ENCODE measurements around the gene PTPRA. TPM values are rescaled to one million over a fixed set of nuclear protein-coding genes. Genes with fewer than 3 reads are reported as not detected.
"Not testable (repeated sequence)": the region's sequence is repeated elsewhere in the genome, so short reads cannot be mapped to it uniquely, and the experiment has no call there.

Gene PTPRA
- total RNA-seq, 1 experiment from 2014 or later = 57.0 TPM

DNA sequence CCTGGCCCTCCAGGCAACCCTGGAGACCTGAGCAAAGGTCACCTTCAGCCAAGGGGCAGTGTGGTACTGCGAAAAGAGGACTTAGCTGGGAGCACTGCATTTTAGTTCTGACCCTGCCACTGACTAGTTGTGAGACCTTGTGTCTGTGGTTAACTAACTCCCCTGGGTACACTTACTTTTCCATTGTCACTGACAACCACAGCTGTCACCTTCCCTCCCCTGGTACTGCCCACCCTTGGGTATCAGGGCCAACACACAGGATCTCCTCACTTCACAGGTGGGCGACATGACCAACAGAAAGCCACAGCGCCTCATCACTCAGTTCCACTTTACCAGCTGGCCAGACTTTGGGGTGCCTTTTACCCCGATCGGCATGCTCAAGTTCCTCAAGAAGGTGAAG lies 148.5 kb downstream of the PTPRA start:
- peak overlapping the region; percentile 95 for H3K27ac Mint-ChIP-seq (ENCODE audit: unreplicated experiment)
- H3K4me1 Mint-ChIP-seq (ENCODE audit: low read depth, unreplicated experiment) = peaks cover 40% of the 10 kb centered on the region

DNA sequence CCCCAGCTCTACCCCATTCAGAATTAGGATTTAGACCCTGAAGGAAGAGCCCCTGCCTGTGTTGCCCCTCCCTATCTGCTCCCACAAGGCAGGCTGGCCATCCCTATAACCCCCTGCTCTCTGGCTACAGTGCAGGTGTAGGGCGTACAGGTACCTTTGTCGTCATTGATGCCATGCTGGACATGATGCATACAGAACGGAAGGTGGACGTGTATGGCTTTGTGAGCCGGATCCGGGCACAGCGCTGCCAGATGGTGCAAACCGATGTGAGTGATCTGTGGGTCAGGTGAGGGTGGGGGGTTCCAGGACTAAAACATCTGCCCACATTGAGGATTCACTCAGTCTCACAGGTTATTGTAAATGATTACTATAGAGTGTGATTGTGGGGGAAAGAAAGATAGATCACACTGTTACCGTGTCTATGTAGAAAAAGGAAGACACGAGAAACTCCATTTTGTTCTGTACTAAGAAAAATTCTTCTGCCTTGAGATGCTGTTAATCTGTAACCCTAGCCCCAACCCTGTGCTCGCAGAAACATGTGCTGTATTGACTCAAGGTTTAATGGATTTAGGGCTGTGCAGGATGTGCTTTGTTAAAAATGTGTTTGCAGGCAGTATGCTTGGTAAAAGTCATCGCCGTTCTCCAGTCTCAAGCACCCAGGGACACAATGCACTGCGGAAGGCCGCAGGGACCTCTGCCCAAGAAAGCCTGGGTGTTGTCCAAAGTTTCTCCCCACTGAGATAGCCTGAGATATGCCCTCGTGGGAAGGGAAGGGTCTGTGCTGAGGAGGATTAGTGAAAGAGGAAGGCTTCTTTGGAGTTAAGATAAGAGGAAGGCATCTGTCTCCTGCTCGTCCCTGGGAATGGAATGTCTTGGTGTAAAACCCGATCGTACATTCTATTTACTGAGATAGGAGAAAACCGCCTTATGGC lies 149.5 kb downstream of the PTPRA start:
- Mint-ChIP-seq H3K27ac (ENCODE audit: unreplicated experiment) (peak overlapping the region; percentile 95), H3K4me1 (ENCODE audit: low read depth, unreplicated experiment) (peaks cover 40% of the 10 kb centered on the region), H3K36me3 (ENCODE audit: insufficient read depth, unreplicated experiment) (peaks cover 83% of the 10 kb centered on the region), H3K4me3 (ENCODE audit: unreplicated experiment) (peak overlapping the region; percentile 73)
- Histone ChIP-seq H3K36me3 (ENCODE audit: control insufficient read depth, insufficient read depth, low read length) (peaks cover 10% of the 10 kb centered on the region; the same call in 1 of the 2 replicates), H3K4me1 (peaks cover 45% of the 10 kb centered on the region)
- peak; percentile 77 to 87 for DNase-seq
- BruUV-seq (replicated peaks); H3K9me3 ChIP-seq; H3K4me3 ChIP-seq (ENCODE audit: low read depth, low read length); H3K27me3 ChIP-seq (replicated peaks; ENCODE audit: control insufficient read depth, insufficient read depth, low read length); H3K27me3 Mint-ChIP-seq (ENCODE audit: insufficient read depth, unreplicated experiment); CTCF ChIA-PET; POLR2A ChIA-PET; H3K9me3 Mint-ChIP-seq (ENCODE audit: unreplicated experiment): not testable (repeated sequence)
- intact Hi-C loops (cut with micrococcal nuclease; ENCODE audit: unreplicated experiment) = loop anchor here (1.0 kb wide), 1 partner anchor 22 kb away; no protein-coding TSS in a partner anchor

More for the DNA sequence above, 148.5 kb downstream of the PTPRA start:
- Histone ChIP-seq H3K4me1 (peaks cover 45% of the 10 kb centered on the region), H3K36me3 (ENCODE audit: control insufficient read depth, insufficient read depth, low read length) (peaks cover 8% of the 10 kb centered on the region; the same call in 1 of the 2 replicates), H3K9me3 (no peaks in the 10 kb centered on the region), H3K4me3 (ENCODE audit: low read depth, low read length) (no peak overlapping the region), H3K27me3 (replicated peaks; ENCODE audit: control insufficient read depth, insufficient read depth, low read length) (no peaks in the 10 kb centered on the region)
- Mint-ChIP-seq H3K4me3 (ENCODE audit: unreplicated experiment) (no peak overlapping the region), H3K36me3 (ENCODE audit: insufficient read depth, unreplicated experiment) (peaks cover 81% of the 10 kb centered on the region), H3K9me3 (ENCODE audit: unreplicated experiment) (no peaks in the 10 kb centered on the region), H3K27me3 (ENCODE audit: insufficient read depth, unreplicated experiment) (no peaks in the 10 kb centered on the region)
- ChIA-PET CTCF (no interaction called here), POLR2A (no interaction called here)
- no peak for DNase-seq
- no TSS peak for BruUV-seq (replicated peaks)
- TF ChIP-seq, protein P1, sequence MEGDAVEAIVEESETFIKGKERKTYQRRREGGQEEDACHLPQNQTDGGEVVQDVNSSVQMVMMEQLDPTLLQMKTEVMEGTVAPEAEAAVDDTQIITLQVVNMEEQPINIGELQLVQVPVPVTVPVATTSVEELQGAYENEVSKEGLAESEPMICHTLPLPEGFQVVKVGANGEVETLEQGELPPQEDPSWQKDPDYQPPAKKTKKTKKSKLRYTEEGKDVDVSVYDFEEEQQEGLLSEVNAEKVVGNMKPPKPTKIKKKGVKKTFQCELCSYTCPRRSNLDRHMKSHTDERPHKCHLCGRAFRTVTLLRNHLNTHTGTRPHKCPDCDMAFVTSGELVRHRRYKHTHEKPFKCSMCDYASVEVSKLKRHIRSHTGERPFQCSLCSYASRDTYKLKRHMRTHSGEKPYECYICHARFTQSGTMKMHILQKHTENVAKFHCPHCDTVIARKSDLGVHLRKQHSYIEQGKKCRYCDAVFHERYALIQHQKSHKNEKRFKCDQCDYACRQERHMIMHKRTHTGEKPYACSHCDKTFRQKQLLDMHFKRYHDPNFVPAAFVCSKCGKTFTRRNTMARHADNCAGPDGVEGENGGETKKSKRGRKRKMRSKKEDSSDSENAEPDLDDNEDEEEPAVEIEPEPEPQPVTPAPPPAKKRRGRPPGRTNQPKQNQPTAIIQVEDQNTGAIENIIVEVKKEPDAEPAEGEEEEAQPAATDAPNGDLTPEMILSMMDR (IDR thresholded peaks at IDR 0.05; ENCODE audit: insufficient read depth in 1 of 2, low read depth in 1 of 2, low read length in 1 of 2, severe bottlenecking in 1 of 2, unreplicated experiment in 1 of 2) = no peak
- intact Hi-C loops (cut with micrococcal nuclease; ENCODE audit: unreplicated experiment) = no loop called here

DNA sequence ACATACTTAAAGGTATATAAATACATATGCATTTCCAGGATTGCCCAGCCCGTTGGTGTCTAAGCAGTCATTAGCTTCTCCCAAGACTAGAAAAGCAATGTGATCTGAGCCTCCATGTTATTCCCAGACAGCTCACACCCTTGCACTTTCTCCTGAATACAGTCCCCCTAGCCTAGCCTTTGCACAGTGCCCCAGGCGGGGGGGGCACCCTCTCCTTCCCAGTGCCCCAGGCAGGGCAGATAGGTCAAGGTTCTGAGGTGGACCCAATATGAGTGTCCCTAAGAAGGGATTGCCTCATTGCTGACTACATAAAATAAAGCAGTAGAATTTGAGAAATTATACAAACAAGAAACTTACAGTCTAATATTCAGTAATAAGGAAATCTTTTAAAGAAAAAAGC lies 154.7 kb downstream of the PTPRA start:
- H3K4me3 Mint-ChIP-seq (ENCODE audit: unreplicated experiment) = no peak overlapping the region
- intact Hi-C loops (cut with micrococcal nuclease; ENCODE audit: unreplicated experiment) = no loop called here

More for the DNA sequence above, 154.7 kb downstream of the PTPRA start:
- no peaks in the 10 kb centered on the region for H3K27me3 ChIP-seq (replicated peaks; ENCODE audit: control insufficient read depth, insufficient read depth, low read length)
- TF ChIP-seq, protein P1 (IDR thresholded peaks at IDR 0.05; ENCODE audit: insufficient read depth in 1 of 2, low read depth in 1 of 2, low read length in 1 of 2, severe bottlenecking in 1 of 2, unreplicated experiment in 1 of 2) = no peak
- H3K9me3 ChIP-seq = no peaks in the 10 kb centered on the region
- no TSS peak for BruUV-seq (replicated peaks)
- Mint-ChIP-seq H3K36me3 (ENCODE audit: insufficient read depth, unreplicated experiment) (peaks cover 55% of the 10 kb centered on the region), H3K27me3 (ENCODE audit: insufficient read depth, unreplicated experiment) (no peaks in the 10 kb centered on the region), H3K9me3 (ENCODE audit: unreplicated experiment) (no peaks in the 10 kb centered on the region), H3K27ac (ENCODE audit: unreplicated experiment) (no peak overlapping the region), H3K4me1 (ENCODE audit: low read depth, unreplicated experiment) (peaks cover 16% of the 10 kb centered on the region)
- no peak overlapping the region for H3K4me3 ChIP-seq (ENCODE audit: low read depth, low read length)
- peaks cover 7% of the 10 kb centered on the region; the same call in 1 of the 2 replicates for H3K36me3 ChIP-seq (ENCODE audit: control insufficient read depth, insufficient read depth, low read length)
- ChIA-PET CTCF (no interaction called here), POLR2A (no interaction called here)
- DNase-seq = no peak
- H3K4me1 ChIP-seq = peaks cover 20% of the 10 kb centered on the region
